ENCODE measurements around the gene SEZ6L.

Gene SEZ6L

GRCh38 chr22:26169315-26170111 lies at the start of gene SEZ6L:
Gene SEZ6L, plus strand, starts transcription at chr22:26169462. Its CDS starts 208 bp downstream, at chr22:26169670.
- DNase-seq, result peak; percentile 84

GRCh38 chr22:26122920-26123468 lies 46.3 kb upstream of the SEZ6L start:
- no peak for DNase-seq

DNA sequence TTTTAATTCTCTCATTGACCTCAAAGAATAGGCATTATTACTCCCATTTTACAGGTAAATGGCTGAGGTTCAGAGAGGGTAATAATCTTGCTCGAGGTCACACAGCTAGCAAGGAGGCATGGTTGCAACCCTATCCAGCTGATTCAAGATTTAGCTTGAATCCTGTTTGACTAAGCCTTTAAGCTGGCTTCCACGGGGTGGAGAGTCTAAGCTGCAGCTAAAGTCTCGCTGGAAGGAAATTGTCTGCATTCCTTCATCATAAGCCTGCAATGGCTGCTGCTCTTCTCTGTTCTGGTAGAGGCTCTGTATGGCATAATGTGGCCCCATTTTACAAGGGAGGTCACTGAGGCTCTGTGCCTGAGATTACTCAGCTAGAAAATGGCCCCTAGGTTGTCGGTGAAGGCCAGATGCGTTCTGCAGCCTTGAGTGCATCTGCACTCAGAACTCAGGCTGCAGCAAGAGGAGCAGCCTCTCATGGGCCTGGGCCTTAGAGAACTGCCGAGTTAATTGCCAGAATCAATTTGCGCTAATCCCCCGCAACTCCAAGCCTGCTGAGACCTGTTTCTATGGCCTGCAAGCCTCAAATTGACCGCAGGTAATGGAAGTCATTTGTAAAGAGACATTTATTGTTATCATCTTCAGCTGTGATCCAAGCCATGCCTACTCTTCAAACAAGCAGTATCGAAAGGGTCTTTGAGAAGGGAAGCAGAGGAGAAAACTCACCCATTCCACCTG lies 44.1 kb upstream of the SEZ6L start:
- no peak for DNase-seq

DNA sequence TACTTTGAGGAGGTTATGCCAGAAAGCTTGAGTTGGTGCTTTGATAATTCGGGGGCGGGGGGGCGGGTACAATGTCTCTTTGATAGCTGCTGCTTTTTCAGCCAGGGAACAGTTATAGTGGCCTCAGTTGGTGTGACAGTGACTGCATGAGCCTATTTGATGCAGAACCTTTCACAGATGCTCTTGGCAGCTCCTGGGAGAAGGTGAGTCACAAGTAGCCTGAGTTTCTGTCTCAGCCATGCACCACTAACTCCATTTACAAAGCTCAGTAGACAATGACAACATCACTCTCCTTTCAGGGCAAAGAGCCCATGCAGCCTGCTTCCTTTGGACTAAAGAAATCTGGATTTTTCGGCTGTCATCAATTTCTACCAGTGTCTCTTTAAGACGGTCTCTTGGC lies 42.1 kb upstream of the SEZ6L start:
- peak; percentile 65 for DNase-seq

DNA sequence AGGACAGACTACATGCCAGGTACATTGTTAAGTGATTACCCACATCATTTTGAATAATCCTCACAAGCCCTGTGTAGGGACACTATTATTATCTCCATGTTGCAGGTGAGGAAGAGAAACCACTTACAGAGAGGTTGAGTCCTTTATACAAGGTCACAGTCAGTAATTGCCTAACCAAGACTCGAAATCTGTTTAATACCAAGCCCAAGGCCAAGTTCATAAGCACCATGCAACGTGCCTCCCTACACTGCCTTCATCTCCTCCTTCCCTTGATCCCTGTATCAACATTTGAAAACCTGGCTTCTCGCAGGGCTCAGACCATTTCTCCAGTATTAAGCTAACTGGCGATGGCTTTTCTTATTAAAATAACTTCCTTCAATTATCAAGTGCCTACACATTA lies 41.7 kb upstream of the SEZ6L start:
- DNase-seq, result no peak

DNA sequence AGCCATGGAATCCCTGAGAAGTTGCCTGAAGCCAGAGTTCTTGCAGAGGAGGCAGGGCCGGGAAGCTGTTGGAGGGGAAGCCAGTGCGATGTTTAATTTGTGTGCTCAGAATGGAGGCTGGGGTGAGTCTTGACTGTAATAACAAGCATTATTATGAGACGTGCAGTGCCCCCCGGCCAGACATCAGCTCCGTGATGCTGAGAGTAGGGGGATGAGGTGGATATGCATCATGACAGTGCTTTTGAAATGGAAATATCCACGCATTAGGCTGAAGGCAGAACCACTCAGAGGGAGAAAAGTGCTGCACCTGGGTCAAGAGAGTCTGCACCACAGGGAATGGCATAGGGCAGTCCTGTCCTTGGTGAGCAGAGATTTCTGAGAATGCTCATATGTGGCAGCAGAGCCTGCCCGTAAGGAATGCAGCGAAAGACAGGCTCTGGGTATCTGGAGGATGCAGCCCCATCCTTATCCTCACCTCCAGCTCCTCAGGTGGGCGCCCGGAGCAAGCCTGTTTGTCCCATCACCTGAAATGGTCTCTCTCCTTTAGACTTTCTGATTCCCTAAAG lies 37.6 kb upstream of the SEZ6L start:
- DNase-seq, result no peak

GRCh38 chr22:26134654-26135330 lies 34.5 kb upstream of the SEZ6L start:
- no peak for DNase-seq

DNA sequence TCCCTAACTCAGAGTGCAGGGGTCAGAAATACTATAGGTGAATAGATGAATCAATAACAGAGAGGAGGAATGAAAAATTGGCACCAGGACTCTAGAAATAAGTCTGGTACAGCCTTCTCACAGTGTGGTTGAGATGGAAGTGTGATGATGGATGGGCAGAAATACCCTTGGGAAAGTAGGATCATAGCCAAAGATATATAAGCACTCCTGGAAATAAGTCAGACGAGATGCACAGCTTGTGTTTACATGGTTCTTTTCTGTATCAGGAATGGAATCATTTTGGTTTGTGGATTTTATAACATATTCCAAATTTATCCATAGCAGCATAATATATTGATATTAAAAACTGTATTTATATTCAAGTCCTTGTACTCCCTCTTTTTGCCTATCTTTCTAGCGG lies 33.5 kb upstream of the SEZ6L start:
- DNase-seq, result peak; percentile 41

GRCh38 chr22:26139310-26139709 lies 30.0 kb upstream of the SEZ6L start:
- peak; percentile 91 for DNase-seq

- DNase-seq, result peak; percentile 75
Observed at GRCh38 chr22:26141831-26142230, 27.4 kb upstream of the SEZ6L start.

DNA sequence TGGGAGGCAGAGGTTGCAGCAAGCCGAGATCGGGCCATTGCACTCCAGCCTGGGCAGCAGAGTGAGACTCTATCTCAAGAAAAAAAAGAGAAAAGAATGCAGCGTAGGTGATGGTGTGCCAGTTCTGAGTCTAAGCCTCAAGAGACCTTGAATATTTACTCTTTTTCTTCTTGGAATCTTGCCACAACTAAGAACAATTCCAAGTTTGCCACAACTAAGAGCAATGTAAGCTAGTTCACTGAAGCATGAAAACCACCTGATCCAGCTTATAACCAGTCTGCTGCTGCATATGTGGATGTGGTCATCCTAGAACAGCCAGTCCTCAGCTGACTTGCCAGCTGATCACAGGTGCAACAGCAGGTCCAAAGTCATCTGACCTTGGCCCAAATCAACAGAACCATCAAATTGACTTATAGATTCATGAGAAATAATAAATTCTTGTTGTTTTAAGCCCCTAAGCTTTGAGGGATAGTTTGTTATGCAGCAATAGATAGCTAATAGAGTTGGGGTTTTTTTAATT lies 25.4 kb upstream of the SEZ6L start:
- peak; percentile 26 for DNase-seq

- no peak for DNase-seq
Observed at GRCh38 chr22:26159886-26160285, 9.4 kb upstream of the SEZ6L start.

DNA sequence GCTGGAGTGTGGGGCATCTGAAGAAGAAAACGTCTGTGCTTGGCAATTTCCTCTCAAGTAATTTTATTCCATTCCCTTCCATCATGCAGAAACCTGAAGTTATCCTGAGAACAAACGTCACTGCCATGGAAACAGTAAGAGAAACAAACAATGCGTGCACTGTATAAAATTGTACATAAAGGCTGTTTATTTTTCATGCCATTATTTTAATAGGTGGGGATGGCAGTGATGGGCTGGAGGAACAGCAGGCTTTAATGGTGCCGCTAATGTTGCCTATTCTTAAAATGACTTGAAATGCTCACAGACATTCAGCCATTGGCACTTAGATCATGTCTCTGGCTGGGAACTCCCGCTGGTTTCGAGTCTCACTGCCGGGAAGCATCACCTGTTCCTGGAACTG lies 7.5 kb upstream of the SEZ6L start:
- no peak for DNase-seq

- DNase-seq, result no peak
Observed at GRCh38 chr22:26162926-26163325, 6.3 kb upstream of the SEZ6L start.

GRCh38 chr22:26164174-26164573 lies 5.1 kb upstream of the SEZ6L start:
- DNase-seq, result no peak

DNA sequence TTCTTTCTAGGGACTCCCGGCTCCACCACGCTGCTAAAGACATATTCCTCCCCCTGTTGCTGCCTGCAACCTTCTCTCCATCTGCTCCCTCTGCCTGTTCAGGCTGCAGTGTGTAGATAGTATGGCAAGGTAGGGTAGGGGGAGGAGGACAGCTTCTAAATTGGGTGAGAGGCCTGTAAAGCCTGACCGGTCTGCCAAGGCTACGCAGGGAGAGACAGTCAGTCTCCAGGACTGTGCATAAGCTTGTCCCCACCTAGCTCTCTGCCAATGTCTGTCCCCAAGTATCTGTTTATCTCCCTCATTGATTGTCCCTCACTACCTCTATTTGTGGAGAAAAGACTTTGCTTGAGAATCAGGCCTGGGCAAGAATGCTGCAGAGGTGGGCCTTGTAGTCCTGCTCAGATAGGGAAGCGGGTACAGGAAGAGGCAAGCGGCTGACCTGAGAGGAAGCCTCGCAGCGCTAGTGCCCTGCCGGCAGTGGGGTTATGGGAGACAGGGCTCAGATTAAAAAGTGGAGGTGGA lies 871 bp upstream of the SEZ6L start:
- DNase-seq, result peak; percentile 40

- DNase-seq, result peak; percentile 84
Observed at GRCh38 chr22:26168939-26169314, 335 bp upstream of the SEZ6L start.

DNA sequence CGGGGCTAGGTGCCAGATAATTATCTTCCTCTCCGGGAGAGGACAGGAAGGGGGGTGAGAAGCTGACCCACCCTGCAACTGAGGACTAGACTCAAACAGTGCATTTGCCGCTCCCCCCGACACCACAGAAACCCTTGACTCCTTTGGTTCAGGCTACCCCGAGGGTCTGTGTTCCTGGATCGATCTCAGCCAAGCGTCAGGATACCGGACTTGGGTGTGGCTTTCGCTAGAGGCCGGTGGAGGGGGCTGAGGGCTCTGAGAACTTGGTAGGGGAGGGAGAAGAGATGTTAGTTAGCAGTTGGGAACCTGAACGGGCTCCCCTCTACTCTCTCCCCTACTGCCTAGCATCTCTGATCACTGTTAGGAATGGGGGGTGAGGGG lies 840 bp downstream of the SEZ6L start:
- no peak for DNase-seq

DNA sequence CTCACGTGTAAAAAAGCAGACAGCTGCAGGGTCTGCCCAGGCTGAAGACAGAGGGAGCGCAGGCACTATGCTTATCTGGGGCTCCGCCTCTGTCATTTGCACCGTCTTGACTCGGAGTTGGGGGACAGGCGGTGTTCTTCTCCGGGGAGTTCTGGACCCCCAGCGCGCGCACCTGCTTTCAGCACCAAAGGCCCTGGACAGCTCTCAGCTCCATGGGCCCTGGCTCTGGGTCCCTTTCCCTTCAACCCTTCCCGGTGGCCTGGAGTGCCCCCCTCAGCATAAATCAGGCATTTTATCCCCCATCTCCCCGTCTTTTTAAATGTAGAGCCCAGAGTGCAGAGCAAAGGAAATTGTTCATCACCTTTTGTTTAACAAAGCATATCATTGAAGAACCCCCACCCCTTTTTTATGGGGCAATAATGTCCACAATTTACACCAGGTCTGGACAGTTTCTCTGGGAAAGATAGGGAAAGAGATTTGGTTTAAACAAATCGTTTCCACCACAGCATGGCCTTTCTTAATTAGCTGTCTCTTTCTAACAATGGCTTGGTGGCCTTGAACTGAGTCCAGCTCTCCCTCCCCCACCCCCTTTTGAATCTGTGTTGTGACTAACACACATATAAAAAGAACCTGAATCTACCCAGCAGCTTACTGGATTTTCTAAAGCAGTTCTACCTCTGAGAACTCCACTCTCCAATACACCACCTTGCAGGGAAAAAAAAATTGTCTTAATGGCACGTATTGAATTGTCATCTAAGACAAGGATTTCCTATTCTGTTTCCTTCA lies 1.7 kb downstream of the SEZ6L start:
- peak; percentile 54 for DNase-seq

DNA sequence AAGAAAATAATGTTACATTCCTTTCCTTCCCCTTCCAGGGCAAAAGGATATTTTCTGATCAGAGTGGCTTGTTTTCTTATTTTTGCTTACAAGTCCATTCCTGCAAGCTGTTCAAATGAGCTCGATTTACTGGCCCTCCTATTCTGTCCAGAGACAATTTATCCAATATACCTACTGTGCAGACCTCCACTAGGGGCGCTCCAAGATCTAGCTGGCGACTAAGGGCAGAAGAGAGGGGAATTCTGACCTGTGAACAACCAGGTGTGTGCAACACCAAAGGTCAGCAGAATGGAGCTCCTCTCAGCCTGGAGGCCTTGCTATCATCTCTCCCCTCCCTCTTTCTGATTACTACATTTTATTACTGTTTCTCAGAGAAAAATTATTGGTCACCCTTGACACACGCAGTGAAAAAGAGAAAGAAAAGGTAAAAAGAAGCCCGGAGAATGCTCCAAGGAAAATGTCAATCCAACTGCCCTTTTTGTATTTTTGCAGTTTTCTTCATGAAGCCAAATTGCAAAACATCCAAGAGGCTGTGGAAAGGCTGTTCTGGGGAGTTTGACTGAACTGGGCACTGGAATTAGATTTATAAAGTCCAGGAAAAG lies 3.2 kb downstream of the SEZ6L start:
- DNase-seq, result peak; percentile 31

GRCh38 chr22:26174280-26174679 lies 5.0 kb downstream of the SEZ6L start:
- DNase-seq, result no peak
